AG09309 (cell line): ENCODE measurements around the gene PRMT1.

Experiments used
- DNase-seq: peaks from one replicate; pipeline ENCODE4 v3.0.0-alpha.2; 2010; ENCODE audit warnings: low read depth
- H3K4me3 ChIP-seq: 2 replicates; pipeline ENCODE4 v1.5.1; 2011; ENCODE audit warnings: mild to moderate bottlenecking, low read depth, low read length, moderate library complexity; ENCODE audit not compliant: control insufficient read depth
- TF ChIP-seq, protein P1 (sequence below): IDR thresholded peaks from 2 replicates; pipeline ENCODE4 v1.5.1; 2011; ENCODE audit warnings: mild to moderate bottlenecking, low read depth, low read length, inconsistent platforms; ENCODE audit not compliant: insufficient read depth, control insufficient read depth; ENCODE audit errors: missing control alignments

The PRMT1 gene

DNA sequence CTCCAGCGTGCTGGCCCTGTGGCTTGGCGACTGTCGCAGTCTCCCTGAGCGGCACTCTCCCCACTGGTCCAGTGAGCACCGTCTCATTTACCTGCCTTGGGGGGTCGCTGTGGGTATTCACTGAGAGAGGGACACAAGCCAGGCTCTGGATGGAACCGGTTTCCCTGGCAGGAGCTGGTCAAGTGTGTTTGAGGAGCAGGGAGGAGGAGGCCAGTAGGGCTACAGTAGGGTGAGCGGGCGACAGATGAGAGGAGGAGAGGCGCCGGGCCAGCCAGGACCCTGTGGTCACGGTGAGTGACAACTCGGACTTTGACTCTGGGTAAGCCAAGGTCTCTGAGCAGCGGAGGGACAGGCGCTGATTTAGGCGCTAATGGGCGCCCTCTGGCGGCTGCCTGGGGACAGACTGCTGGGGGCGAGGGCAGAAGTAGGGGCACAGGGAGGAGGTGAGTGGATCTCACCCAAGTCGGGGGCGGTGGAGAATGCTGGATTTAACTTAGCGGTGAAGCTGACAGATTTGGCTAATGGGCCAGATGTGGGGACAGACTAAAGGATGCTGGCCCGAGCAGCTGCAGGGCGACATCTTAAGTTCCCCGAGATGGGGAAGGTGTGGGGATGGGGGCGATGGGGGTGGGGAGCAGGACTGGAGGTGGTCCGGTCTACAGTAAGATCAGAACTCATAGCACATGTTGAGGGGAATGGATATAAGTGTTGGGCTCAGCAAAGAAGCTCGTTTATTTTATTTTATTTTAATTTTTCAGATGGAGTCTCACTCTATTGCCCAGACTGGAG lies 4.7 kb upstream of the PRMT1 start:
- no peak overlapping the region for H3K4me3 ChIP-seq
- no peak for DNase-seq
- TF ChIP-seq, protein P1, sequence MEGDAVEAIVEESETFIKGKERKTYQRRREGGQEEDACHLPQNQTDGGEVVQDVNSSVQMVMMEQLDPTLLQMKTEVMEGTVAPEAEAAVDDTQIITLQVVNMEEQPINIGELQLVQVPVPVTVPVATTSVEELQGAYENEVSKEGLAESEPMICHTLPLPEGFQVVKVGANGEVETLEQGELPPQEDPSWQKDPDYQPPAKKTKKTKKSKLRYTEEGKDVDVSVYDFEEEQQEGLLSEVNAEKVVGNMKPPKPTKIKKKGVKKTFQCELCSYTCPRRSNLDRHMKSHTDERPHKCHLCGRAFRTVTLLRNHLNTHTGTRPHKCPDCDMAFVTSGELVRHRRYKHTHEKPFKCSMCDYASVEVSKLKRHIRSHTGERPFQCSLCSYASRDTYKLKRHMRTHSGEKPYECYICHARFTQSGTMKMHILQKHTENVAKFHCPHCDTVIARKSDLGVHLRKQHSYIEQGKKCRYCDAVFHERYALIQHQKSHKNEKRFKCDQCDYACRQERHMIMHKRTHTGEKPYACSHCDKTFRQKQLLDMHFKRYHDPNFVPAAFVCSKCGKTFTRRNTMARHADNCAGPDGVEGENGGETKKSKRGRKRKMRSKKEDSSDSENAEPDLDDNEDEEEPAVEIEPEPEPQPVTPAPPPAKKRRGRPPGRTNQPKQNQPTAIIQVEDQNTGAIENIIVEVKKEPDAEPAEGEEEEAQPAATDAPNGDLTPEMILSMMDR = peak; percentile 95

DNA sequence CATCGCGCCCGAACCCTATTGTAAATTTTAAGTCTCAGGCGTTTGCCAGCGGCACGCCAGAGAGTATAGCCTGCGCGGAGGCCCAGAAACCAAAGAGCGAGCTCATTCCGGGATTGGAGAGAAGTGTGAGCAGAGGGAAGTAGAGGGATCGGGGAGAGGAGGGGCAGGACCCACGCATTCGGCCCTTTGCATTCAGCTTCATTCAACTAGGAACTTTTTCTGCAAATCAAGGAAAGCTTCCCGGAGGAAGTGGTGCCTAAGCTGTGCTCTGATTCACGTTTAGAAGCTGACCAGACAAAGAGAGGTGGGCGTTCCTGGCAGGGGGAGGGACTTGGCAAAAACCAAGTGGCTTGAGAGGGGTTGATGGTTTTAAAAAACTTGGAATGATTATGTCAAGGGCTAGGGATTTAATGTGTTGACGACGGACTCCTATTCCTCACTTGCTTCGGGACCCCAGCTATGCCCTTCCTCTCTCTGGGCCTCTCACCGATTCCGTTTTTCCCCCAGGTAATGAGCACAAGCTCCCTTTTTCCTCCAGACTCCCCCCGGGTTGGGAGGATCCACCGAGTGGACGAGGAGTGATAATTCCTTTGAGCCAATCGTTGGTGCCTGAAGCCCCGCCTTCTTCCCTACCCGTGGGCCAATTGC lies 811 bp upstream of the PRMT1 start:
- H3K4me3 ChIP-seq = peak overlapping the region; percentile 38
- DNase-seq = peak; percentile 81
- TF ChIP-seq, protein P1 = no peak

DNA sequence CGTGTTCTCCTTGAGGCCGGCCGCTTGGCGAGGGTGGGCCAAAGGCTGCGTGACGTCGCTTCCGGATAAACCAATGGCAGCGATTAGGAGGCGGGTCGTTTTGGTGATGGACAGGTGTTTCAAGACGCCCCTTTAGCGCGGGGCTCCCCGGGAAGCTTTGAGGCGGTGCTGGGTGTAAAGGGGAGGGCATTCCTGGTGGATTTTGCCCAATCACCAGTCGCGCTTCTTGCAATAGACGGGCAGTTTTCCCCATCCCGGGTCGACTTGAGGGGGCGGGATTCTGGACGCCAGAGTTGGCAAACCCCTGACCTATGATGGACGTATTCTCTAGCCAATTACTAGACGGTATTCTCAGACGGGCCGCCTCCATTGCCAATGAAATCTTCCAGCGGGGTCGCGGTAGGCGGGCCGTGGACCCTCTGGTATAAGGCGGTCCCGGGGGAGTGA lies 264 bp upstream of the PRMT1 start:
- H3K4me3 ChIP-seq = peak overlapping the region; percentile 97
- DNase-seq = peak; percentile 100
- TF ChIP-seq, protein P1 = no peak

DNA sequence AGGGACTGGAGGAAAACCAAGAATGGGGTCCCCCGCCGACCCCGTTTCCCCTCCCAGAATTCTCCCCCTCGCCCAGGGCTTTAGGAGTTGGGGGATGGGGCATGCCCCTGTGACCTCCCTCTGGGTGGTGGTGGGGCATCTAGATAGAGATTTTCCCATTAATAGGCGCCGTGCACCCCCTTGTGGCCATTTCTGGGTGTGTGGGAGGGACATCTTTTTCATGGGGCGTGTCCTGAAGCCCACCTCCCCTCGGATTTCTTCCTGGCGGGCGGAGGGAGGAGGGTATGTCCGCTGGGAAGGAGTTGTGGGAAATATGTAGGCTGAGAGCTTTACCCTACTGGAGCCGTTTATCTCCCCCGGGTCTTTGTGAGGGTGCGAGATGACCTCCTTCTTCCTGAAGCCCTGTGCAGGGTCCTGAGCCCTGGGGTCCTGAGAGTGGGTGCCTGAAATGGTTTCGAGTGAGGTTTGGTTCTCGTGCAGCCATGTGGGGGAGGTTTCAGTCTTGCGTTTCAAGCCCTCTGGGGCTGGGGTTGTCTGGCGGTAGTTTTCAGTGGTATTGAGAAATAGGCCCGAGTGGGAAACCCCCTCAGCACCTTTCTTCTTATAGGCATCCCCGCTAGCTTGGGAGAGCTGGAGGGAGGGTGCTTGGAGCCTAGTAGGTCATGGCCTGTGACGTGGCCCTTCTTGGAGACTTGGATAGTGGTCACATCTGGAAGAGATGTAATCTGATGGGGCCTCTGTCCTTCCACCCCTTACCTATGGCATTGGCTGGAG lies 1.0 kb downstream of the PRMT1 start:
- DNase-seq = no peak
- TF ChIP-seq, protein P1 = peak; percentile 67
- H3K4me3 ChIP-seq = peak overlapping the region; percentile 97

DNA sequence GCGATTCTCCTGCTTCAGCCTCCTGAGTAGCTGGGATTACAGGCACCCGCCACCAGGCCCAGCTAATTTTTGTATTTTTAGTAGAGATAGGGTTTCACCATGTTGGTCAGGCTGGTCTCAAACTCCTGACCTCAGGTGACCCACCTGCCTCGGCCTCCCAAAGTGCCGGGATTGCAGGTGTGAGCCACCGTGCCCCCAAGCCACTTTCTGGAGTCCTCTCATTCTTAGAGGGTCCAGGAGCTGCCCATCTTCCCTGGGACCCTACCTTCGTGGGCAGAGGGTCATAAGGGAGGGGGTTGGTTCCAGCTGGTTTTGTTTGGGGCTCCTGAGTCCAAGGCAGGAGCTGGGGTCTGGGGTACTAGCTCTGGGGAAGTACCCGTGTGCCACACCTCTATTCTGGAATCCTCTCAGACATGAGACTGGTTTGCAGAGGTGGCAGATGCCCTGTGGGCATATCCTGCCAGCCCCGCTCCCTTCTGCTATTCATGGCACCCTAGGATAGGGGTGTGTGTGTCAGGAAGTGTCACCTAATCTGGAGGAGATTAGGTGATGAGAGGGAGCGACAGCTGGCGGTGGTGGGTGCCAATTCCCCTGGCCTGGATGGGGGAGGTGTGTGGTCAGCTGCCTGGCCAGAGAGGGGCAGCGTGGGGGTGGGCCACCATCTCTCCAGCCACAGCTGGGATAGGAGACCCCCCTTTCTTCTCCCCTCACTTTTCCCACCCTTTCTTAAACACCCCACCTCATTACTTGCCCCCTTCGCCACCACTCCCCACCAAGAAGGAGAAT lies 2.1 kb downstream of the PRMT1 start:
- TF ChIP-seq, protein P1 = no peak
- no peak overlapping the region for H3K4me3 ChIP-seq
- no peak for DNase-seq
